GM12892 (cell line): Measurements from ENCODE around the gene KRTAP22-1.

Experiments used
- POLR2A ChIP-seq: IDR thresholded peaks from 2 replicates; pipeline ENCODE4 v1.6.1; 2011; ENCODE audit warnings: low read depth, low read length, control low read depth
- POLR2AphosphoS5 ChIP-seq: IDR thresholded peaks from 2 replicates; pipeline ENCODE4 v1.6.1; 2011; ENCODE audit warnings: low read depth, low read length, control low read depth
- TAF1 ChIP-seq: IDR thresholded peaks from 2 replicates; pipeline ENCODE4 v1.6.1; 2011; ENCODE audit warnings: low read depth, mild to moderate bottlenecking, control low read depth, low read length, borderline replicate concordance

DNA sequence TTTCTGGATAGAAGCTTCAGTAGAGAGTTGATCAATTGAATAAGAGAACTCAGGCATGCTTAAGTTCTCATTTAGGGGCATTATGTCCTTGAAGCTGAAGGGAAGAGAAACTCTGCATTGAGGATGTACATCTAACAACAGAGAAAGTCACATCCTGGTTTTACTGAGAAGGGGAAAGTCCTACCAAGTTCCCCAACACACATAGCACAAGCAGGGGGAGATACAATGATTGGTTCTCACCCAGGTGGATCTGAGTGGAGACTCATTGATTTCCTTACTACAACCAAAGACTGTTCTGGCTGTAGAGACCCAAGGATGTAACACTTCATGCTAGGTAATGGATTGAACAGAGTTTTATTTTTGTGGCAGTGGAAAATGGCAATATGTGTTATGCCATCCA is 14.3 kb downstream of the KRTAP22-1 start:
- TF ChIP-seq POLR2AphosphoS5 = no peak
- no peak for TF ChIP-seq POLR2A
- no peak for TF ChIP-seq TAF1
